ENCODE measurements around the gene TRPV6. TPM values are rescaled to one million over a fixed set of nuclear protein-coding genes. Genes with fewer than 3 reads are reported as not detected.

The TRPV6 gene
- total RNA-seq, 4 donors from 2014 or later = 0.25 to 2.9 (median 1.2) TPM

DNA sequence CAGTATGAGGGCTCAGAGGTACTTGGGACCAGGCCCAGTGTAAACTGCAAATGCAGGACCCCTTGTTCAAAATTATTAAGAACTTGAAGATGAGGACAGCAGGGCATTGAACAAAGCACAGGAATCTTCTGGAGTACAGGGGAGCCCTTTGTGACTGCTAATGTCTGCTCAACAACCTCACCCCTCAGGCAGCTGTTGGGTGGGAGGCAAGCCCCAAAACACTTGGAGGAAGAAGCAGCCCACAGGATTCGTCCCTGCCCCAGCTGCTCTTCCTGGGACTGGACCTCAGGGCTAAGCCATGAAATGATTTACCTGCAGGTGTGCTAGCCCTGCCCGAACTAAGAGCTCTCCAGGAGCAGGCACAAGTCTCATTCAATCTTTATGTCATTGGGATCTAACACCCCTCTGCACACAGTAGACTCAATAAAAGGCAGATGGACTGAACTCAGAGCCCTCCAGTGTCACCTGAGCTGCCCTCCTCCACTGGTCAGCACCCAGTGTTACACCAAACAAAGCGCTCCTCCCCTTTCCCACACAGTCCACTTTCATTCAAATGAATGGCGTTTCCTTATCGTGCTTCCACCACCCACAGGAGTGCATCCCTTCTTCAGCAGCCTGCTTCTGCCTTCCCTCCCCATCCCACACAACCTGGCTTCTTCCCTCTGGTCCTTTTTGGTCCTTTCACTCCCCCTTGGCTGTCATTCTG, 47.0 kb upstream of the TRPV6 start:
- DNase-seq = no peak
- no peak overlapping the region for H3K4me3 ChIP-seq (replicated peaks in 1 of 3)
- no peaks in the 10 kb centered on the region for H3K4me1 ChIP-seq
- WGBS, 2 donors = 64 to 70% methylated on average over 5 of the region's 5 CpGs
- H3K36me3 ChIP-seq = no peaks in the 10 kb centered on the region
- no peak for TF ChIP-seq POLR2A (IDR thresholded peaks at IDR 0.05)
- TF ChIP-seq, protein P1, sequence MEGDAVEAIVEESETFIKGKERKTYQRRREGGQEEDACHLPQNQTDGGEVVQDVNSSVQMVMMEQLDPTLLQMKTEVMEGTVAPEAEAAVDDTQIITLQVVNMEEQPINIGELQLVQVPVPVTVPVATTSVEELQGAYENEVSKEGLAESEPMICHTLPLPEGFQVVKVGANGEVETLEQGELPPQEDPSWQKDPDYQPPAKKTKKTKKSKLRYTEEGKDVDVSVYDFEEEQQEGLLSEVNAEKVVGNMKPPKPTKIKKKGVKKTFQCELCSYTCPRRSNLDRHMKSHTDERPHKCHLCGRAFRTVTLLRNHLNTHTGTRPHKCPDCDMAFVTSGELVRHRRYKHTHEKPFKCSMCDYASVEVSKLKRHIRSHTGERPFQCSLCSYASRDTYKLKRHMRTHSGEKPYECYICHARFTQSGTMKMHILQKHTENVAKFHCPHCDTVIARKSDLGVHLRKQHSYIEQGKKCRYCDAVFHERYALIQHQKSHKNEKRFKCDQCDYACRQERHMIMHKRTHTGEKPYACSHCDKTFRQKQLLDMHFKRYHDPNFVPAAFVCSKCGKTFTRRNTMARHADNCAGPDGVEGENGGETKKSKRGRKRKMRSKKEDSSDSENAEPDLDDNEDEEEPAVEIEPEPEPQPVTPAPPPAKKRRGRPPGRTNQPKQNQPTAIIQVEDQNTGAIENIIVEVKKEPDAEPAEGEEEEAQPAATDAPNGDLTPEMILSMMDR (IDR thresholded peaks at IDR 0.05) = no peak
- intact Hi-C loops (cut with DNase I) = no loop called here
- H3K9me3 ChIP-seq = no peaks in the 10 kb centered on the region
- no peaks in the 10 kb centered on the region for H3K27me3 ChIP-seq
- H3K27ac ChIP-seq = no peak overlapping the region

DNA sequence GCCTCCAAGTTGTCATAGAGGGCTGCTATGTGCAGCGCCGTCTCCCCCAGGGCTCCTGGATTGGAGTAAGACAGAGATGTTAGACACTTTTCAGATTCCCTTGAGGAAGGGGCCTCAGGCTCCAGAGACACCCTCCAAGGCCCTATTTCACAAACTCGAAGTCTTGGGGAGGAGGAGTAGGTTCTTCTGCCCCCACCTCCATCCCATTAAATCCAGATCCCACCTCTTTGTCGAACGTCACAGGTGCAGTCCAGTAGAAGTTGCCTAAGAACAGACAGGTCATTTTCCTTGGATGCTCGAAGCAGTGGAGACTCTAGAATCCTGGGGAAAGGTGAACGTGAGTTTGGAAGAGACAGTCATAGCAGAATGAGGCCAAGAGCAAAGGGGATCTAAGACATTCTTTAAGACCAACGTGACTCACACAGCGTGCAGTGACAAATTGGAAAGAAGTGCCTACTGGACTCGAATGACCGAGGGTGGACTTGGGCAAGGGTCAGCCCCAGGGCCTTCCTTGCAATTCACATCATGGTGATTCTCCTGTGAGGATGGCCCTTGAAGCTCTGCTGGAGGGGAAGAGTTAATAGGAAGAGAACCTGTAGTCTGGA, 44.7 kb upstream of the TRPV6 start:
- Histone ChIP-seq H3K27me3 (no peaks in the 10 kb centered on the region), H3K27ac (no peak overlapping the region), H3K4me3 (replicated peaks in 1 of 3) (no peak overlapping the region), H3K9me3 (no peaks in the 10 kb centered on the region), H3K36me3 (no peaks in the 10 kb centered on the region), H3K4me1 (no peaks in the 10 kb centered on the region)
- no peak for TF ChIP-seq POLR2A (IDR thresholded peaks at IDR 0.05)
- TF ChIP-seq, protein P1 (IDR thresholded peaks at IDR 0.05) = no peak
- WGBS, 2 donors = 92 to 94% methylated on average over 11 of the region's 11 CpGs
- DNase-seq = no peak
- intact Hi-C loops (cut with DNase I) = no loop called here

DNA sequence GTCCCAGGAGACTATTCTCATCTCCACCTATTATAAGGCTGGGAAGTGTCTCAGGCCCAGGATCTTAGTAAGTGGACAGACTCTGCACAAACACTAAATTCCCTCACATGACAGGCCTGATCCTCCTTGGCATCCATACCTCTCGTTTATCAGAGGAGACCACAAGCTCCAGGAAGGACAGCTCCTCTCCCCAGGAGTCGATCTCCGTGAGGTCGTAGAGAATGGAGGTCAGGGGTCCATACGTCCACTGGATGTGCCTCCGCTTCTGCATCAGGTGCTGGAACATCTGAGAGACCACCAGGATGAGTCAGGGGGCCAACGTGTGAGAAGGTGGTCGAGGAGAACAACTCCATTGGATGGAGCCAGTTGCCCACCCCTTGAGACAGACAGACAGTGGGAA, 42.4 kb upstream of the TRPV6 start:
- Histone ChIP-seq H3K9me3 (no peaks in the 10 kb centered on the region), H3K4me3 (replicated peaks in 1 of 3) (no peak overlapping the region), H3K36me3 (no peaks in the 10 kb centered on the region), H3K27me3 (no peaks in the 10 kb centered on the region), H3K27ac (no peak overlapping the region), H3K4me1 (no peaks in the 10 kb centered on the region)
- 82% methylated on average over 8 of the region's 8 CpGs for WGBS, 2 donors
- TF ChIP-seq, protein P1 (IDR thresholded peaks at IDR 0.05) = no peak
- no peak for TF ChIP-seq POLR2A (IDR thresholded peaks at IDR 0.05)
- no peak for DNase-seq
- intact Hi-C loops (cut with DNase I) = no loop called here

DNA sequence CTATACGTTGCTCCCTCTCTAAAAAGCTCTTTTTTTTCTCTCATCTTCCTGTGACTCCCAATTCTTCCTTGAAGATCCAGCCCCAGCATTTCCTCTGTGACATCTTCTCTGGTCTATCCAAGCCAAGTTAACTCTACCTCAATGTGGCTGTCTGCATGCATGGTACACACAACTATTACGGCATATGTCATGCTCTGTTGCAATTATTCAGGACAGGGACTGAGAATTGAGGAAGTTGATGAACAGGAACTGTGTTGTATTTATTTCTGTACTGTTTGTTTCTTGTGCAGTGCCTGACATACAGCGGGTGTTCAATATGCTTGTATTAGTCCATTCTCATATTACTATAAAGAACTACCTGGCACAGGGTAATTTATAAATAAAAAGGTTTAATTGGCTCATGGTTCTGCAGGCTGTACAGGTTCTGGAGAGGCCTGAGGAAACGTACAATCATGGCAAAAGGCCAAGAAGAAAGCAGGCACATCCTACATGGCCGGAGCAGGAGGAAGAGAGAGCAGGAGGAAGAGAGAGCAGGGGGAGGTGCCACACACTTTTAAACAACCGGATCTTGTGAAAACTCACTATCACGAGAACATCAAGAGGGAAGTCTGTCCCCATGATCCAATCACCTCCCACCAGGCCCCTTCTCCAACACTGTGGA, 41.7 kb upstream of the TRPV6 start:
- 63 to 66% methylated on average over 7 of the region's 7 CpGs for WGBS, 2 donors
- H3K36me3 ChIP-seq = no peaks in the 10 kb centered on the region
- intact Hi-C loops (cut with DNase I) = no loop called here
- H3K27ac ChIP-seq = no peak overlapping the region
- no peaks in the 10 kb centered on the region for H3K9me3 ChIP-seq
- DNase-seq = no peak
- H3K4me3 ChIP-seq (replicated peaks in 1 of 3) = no peak overlapping the region
- no peaks in the 10 kb centered on the region for H3K27me3 ChIP-seq
- no peak for TF ChIP-seq POLR2A (IDR thresholded peaks at IDR 0.05)
- TF ChIP-seq, protein P1 (IDR thresholded peaks at IDR 0.05) = no peak
- H3K4me1 ChIP-seq = no peaks in the 10 kb centered on the region

DNA sequence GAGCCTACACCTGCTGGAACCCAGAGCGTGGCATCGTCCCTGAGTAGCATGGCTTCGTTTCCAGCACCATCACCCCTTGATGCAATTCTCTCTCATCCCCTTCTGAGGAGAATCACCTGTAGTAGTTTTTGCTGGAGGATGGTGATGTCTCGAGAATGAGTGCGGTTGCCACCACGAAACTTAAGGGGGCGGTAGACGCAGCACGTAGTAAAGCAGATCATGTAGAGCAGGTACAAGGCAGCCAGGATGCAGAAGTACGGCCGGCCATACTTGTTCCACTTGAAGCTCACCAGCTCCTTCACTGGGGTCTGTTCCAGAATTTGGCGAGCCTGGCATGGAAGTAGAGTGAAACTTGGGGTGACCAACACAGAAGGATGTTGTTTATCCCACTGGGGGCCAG, 39.9 kb upstream of the TRPV6 start:
- intact Hi-C loops (cut with DNase I) = no loop called here
- Histone ChIP-seq H3K27me3 (no peaks in the 10 kb centered on the region), H3K27ac (no peak overlapping the region), H3K4me1 (no peaks in the 10 kb centered on the region), H3K4me3 (replicated peaks in 1 of 3) (no peak overlapping the region), H3K36me3 (no peaks in the 10 kb centered on the region), H3K9me3 (no peaks in the 10 kb centered on the region)
- DNase-seq = no peak
- TF ChIP-seq POLR2A (IDR thresholded peaks at IDR 0.05) = no peak
- TF ChIP-seq, protein P1 (IDR thresholded peaks at IDR 0.05) = no peak
- 75 to 85% methylated on average over 9 to 12 of the region's 12 CpGs for WGBS, 2 donors

Measured in thyroid gland (tissue), 4 donors.